Keratinocyte (primary cell): ENCODE data around the gene DIP2B. TPM values are rescaled to one million over a fixed set of nuclear protein-coding genes. Genes with fewer than 3 reads are reported as not detected.

Experiments
- DNase-seq: peaks from one replicate; pipeline ENCODE4 v3.0.0-alpha.2; 2011; ENCODE audit warnings: low read depth, missing footprints, low spot score
- FAIRE-seq: peaks from 2 replicates; lab custom pipeline; 2011; peaks lifted over from hg19 to GRCh38; lab: Jason Lieb, UNC
- H2AFZ ChIP-seq: 2 replicates; pipeline ENCODE4 v1.6.0; 2012; ENCODE audit warnings: low read length, control low read depth, inconsistent platforms; ENCODE audit not compliant: control insufficient read depth
- H3K27ac ChIP-seq: 2 replicates; pipeline ENCODE4 v1.5.1; 2011; ENCODE audit warnings: low read length; ENCODE audit not compliant: control insufficient read depth, insufficient read depth
- H3K27me3 ChIP-seq: 3 replicates; pipeline ENCODE4 v1.6.0; 2011; ENCODE audit warnings: low read length; ENCODE audit not compliant: control insufficient read depth, insufficient read depth; ENCODE audit errors: extremely low read depth
- H3K36me3 ChIP-seq, 2 experiments: 2 replicates in 1 of 2; 3 replicates in 1 of 2; pipeline ENCODE4 v1.5.1; 2011; ENCODE audit warnings: low read length in 2 of 2, mild to moderate bottlenecking in 1 of 2; ENCODE audit not compliant: control insufficient read depth in 2 of 2, insufficient read depth in 2 of 2; ENCODE audit errors: extremely low read depth in 1 of 2
- H3K4me1 ChIP-seq: 3 replicates; pipeline ENCODE4 v1.5.1; 2011; ENCODE audit warnings: low read length; ENCODE audit not compliant: control insufficient read depth, insufficient read depth; ENCODE audit errors: extremely low read depth
- H3K4me2 ChIP-seq: 3 replicates; pipeline ENCODE4 v1.6.0; 2011; ENCODE audit warnings: low read depth, low read length; ENCODE audit not compliant: control insufficient read depth, insufficient read depth; ENCODE audit errors: extremely low read depth
- H3K4me3 ChIP-seq, 3 experiments: fragments of 200-600 bp in 1 of 3; sonication (generic) in 1 of 3; 2 replicates in 2 of 3; 3 replicates in 1 of 3; pipeline ENCODE4 v1.5.1; 2011 to 2016; ENCODE audit warnings: low read length in 3 of 3, mild to moderate bottlenecking in 3 of 3, control low read depth in 2 of 3, inconsistent platforms in 1 of 3, low read depth in 1 of 3, mixed read lengths in 1 of 3, mixed run types in 1 of 3, moderate library complexity in 1 of 3; ENCODE audit not compliant: control insufficient read depth in 2 of 3, insufficient read depth in 2 of 3; ENCODE audit errors: extremely low read depth in 1 of 3
- H3K79me2 ChIP-seq: 2 replicates; pipeline ENCODE4 v1.6.0; 2012; ENCODE audit warnings: low read length; ENCODE audit not compliant: control insufficient read depth, insufficient read depth
- H3K9ac ChIP-seq: 3 replicates; pipeline ENCODE4 v1.6.0; 2011; ENCODE audit warnings: low read length; ENCODE audit not compliant: control insufficient read depth, insufficient read depth; ENCODE audit errors: extremely low read depth
- H3K9me1 ChIP-seq: 3 replicates; pipeline ENCODE4 v1.6.0; 2011; ENCODE audit warnings: low read length; ENCODE audit not compliant: control insufficient read depth, insufficient read depth; ENCODE audit errors: extremely low read depth
- H3K9me3 ChIP-seq: 2 replicates; pipeline ENCODE4 v1.5.1; 2012; ENCODE audit warnings: low read depth, low read length; ENCODE audit not compliant: control insufficient read depth
- H4K20me1 ChIP-seq: 3 replicates; pipeline ENCODE4 v1.6.0; 2011; ENCODE audit warnings: low read length; ENCODE audit not compliant: control insufficient read depth, insufficient read depth; ENCODE audit errors: extremely low read depth
- CTCF ChIP-seq, 3 experiments: IDR thresholded peaks in 1 of 3; conservative IDR thresholded peaks in 1 of 3; optimal IDR thresholded peaks in 1 of 3; 2 replicates in 2 of 3; 3 replicates in 1 of 3; pipeline versions ENCODE3 to v1.5.1; 2011; ENCODE audit warnings: low read length in 3 of 3, mild to moderate bottlenecking in 3 of 3, moderate library complexity in 2 of 3, control low read depth in 1 of 3, inconsistent platforms in 1 of 3; ENCODE audit not compliant: insufficient read depth in 2 of 3; ENCODE audit errors: extremely low read depth in 1 of 3
- EZH2 ChIP-seq: IDR thresholded peaks from one replicate; pipeline ENCODE4 v1.6.1; 2012; ENCODE audit warnings: inconsistent platforms, mild to moderate bottlenecking, low read length, moderate library complexity
- dilution Hi-C: fragments of 300-500 bp; cut with MboI; formaldehyde crosslinking; loops from one replicate; pipeline ENCODE4 v1.7.0; 2020; ENCODE audit warnings: low sequenced_read_pairs; ENCODE audit not compliant: extremely low pct_ligation_motif_present
- polyA plus RNA-seq, 5 experiments: library from polyadenylated mRNA; depleted of rRNA in 3 of 5; stranded (reverse) in 3 of 5; stranded (forward) in 1 of 5; unstranded in 1 of 5; fragments of >200 nt; gene quantifications; 1 replicate in 1 of 5; 2 replicates in 3 of 5; 3 replicates in 1 of 5; pipeline versions ENCODE4 v1.2.1 to v1.2.3, GENCODE V29; 2011 to 2012; ENCODE audit warnings: missing spikeins in 2 of 5, low read depth in 1 of 5, low replicate concordance in 1 of 5

Gene DIP2B
- polyA plus RNA-seq, 1 donor (not counting 4 experiments of a cell fraction or from before 2014, with no cell fraction given), result 30.2 TPM

GRCh38 chr12:50589650-50590435 lies 85.1 kb downstream of the DIP2B start:
- TF ChIP-seq CTCF (optimal IDR thresholded peaks at IDR 0.05 in 1 of 3, IDR thresholded peaks at IDR 0.05 in 1 of 3, conservative IDR thresholded peaks at IDR 0.05 in 1 of 3; ENCODE audit: extremely low read depth in 1 of 3, insufficient read depth in 2 of 3, low read length in 3 of 3) (no peak), EZH2 (no peak)
- peaks cover 10% of the 10 kb centered on the region for H3K4me1 ChIP-seq
- peak overlapping the region; percentile 15 for H3K4me2 ChIP-seq
- H4K20me1 ChIP-seq, result no peaks in the 10 kb centered on the region
- DNase-seq (no peak), FAIRE-seq (no peak)
- no peak overlapping the region for H3K4me3 ChIP-seq
- peak overlapping the region; percentile 41 for H3K27ac ChIP-seq
- H3K36me3 ChIP-seq, result peaks cover 0 to 2% of the 10 kb centered on the region in 2 experiments
- H3K9me3 ChIP-seq, result no peaks in the 10 kb centered on the region
- peaks cover 57% of the 10 kb centered on the region for H3K79me2 ChIP-seq
- dilution Hi-C loops, result no loop called here
- H3K27me3 ChIP-seq, result no peaks in the 10 kb centered on the region
- H2AFZ ChIP-seq, result no peak overlapping the region
- no peaks in the 10 kb centered on the region for H3K9me1 ChIP-seq
- H3K9ac ChIP-seq, result peak overlapping the region; percentile 1

- no peak overlapping the region for H3K4me2 ChIP-seq
- no peak overlapping the region for H3K27ac ChIP-seq
- dilution Hi-C loops, result no loop called here
- H3K27me3 ChIP-seq, result no peaks in the 10 kb centered on the region
- FAIRE-seq (no peak), DNase-seq (no peak)
- no peak overlapping the region for H2AFZ ChIP-seq
- H3K4me3 ChIP-seq, result no peak overlapping the region
- no peaks in the 10 kb centered on the region for H3K36me3 ChIP-seq
- peaks cover 10% of the 10 kb centered on the region for H3K4me1 ChIP-seq
- H3K9me3 ChIP-seq, result no peaks in the 10 kb centered on the region
- peaks cover 57% of the 10 kb centered on the region for H3K79me2 ChIP-seq
- no peaks in the 10 kb centered on the region for H3K9me1 ChIP-seq
- H3K9ac ChIP-seq, result no peak overlapping the region
- TF ChIP-seq EZH2 (no peak), CTCF (optimal IDR thresholded peaks at IDR 0.05 in 1 of 3, IDR thresholded peaks at IDR 0.05 in 1 of 3, conservative IDR thresholded peaks at IDR 0.05 in 1 of 3; ENCODE audit: extremely low read depth in 1 of 3, insufficient read depth in 2 of 3, low read length in 3 of 3) (no peak)
- no peaks in the 10 kb centered on the region for H4K20me1 ChIP-seq
Observed at GRCh38 chr12:50590869-50591268, 86.1 kb downstream of the DIP2B start.
